ENCODE results near the gene KIF26A.

The KIF26A gene

GRCh38 chr14:104177411-104177810 is 39.0 kb downstream of the KIF26A start:
- no peak for DNase-seq (ENCODE audit: low read depth in 2 of 2)

GRCh38 chr14:104178279-104178678 is 39.9 kb downstream of the KIF26A start:
- no peak for DNase-seq (ENCODE audit: low read depth in 2 of 2)

- DNase-seq (ENCODE audit: low read depth in 2 of 2) = no peak
Observed at GRCh38 chr14:104179126-104179525, 40.7 kb downstream of the KIF26A start.

- DNase-seq (ENCODE audit: low read depth in 2 of 2) = no peak
Observed at GRCh38 chr14:104179564-104180129, 41.3 kb downstream of the KIF26A start.

- DNase-seq (ENCODE audit: low read depth in 2 of 2) = no peak
Observed at GRCh38 chr14:104180561-104181165, 42.3 kb downstream of the KIF26A start.

GRCh38 chr14:104181761-104182530 is 43.6 kb downstream of the KIF26A start:
- no peak for DNase-seq (ENCODE audit: low read depth in 2 of 2)

GRCh38 chr14:104182857-104183425 is 44.6 kb downstream of the KIF26A start:
- no peak for DNase-seq (ENCODE audit: low read depth in 2 of 2)

GRCh38 chr14:104183796-104184195 is 45.4 kb downstream of the KIF26A start:
- DNase-seq (ENCODE audit: low read depth in 2 of 2) = no peak

- DNase-seq (ENCODE audit: low read depth in 2 of 2) = no peak
Observed at GRCh38 chr14:104184506-104184905, 46.1 kb downstream of the KIF26A start.

- DNase-seq (ENCODE audit: low read depth in 2 of 2) = no peak
Observed at GRCh38 chr14:104184911-104185499, 46.6 kb downstream of the KIF26A start.

- no peak for DNase-seq (ENCODE audit: low read depth in 2 of 2)
Observed at GRCh38 chr14:104185916-104186495, 47.6 kb downstream of the KIF26A start.

- DNase-seq (ENCODE audit: low read depth in 2 of 2) = no peak
Observed at GRCh38 chr14:104186575-104186974, 48.2 kb downstream of the KIF26A start.

GRCh38 chr14:104187121-104187889 is 48.9 kb downstream of the KIF26A start:
- no peak for DNase-seq (ENCODE audit: low read depth in 2 of 2)

- no peak for DNase-seq (ENCODE audit: low read depth in 2 of 2)
Observed at GRCh38 chr14:104187931-104188726, 49.7 kb downstream of the KIF26A start.

GRCh38 chr14:104188727-104189400 is 50.5 kb downstream of the KIF26A start:
- DNase-seq (ENCODE audit: low read depth in 2 of 2) = no peak

- no peak for DNase-seq (ENCODE audit: low read depth in 2 of 2)
Observed at GRCh38 chr14:104189629-104190335, 51.4 kb downstream of the KIF26A start.

- DNase-seq (ENCODE audit: low read depth in 2 of 2) = no peak
Observed at GRCh38 chr14:104190396-104191000, 52.1 kb downstream of the KIF26A start.

GRCh38 chr14:104191409-104191997 is 53.1 kb downstream of the KIF26A start:
- DNase-seq (ENCODE audit: low read depth in 2 of 2) = no peak
